22Rv1 (cell line): ENCODE data around the gene LIPM.

Experiments
- CTCF ChIP-seq: fragments of 450-650 bp; IDR thresholded peaks from 2 replicates; pipeline ENCODE4 v1.5.1; 2017; ENCODE audit warnings: mild to moderate bottlenecking
- ZFX ChIP-seq: fragments of 450-650 bp; IDR thresholded peaks from 2 replicates; pipeline ENCODE4 v1.6.1; 2017; ENCODE audit warnings: antibody characterized with exemption, borderline replicate concordance

- no peak for TF ChIP-seq CTCF
- TF ChIP-seq ZFX: no peak
These were observed 25.1 kb downstream of the LIPM start for GRCh38 chr10:88827671-88828070.
